Uterus (tissue), 4 donors: Measurements from ENCODE around the gene EDN3. TPM values are rescaled to one million over a fixed set of nuclear protein-coding genes. Genes with fewer than 3 reads are reported as not detected.

ENCODE experiments used
- DNase-seq, 2 donors: peaks; one replicate each; pipeline ENCODE4 v3.0.0-alpha.2; 2019 to 2020
- H3K27ac ChIP-seq, 2 donors: fragments of 200-600 bp; sonication (generic); 1 replicate in 1 of 2; 2 replicates in 1 of 2; pipeline ENCODE4 v1.5.1; 2016 to 2018
- H3K27me3 ChIP-seq, 2 donors: fragments of 200-600 bp; sonication (generic); one replicate each; pipeline ENCODE4 v1.5.1; 2018 to 2019; ENCODE audit warnings: control low read depth in 1 of 2
- H3K36me3 ChIP-seq, 2 donors: fragments of 200-600 bp; sonication (generic); one replicate each; pipeline ENCODE4 v1.5.1; 2019; ENCODE audit warnings: control low read depth in 1 of 2
- H3K4me1 ChIP-seq, 2 donors: fragments of 200-600 bp; sonication (generic); one replicate each; pipeline ENCODE4 v1.5.1; 2018 to 2019; ENCODE audit warnings: control low read depth in 1 of 2
- H3K4me3 ChIP-seq, 2 donors: fragments of 200-600 bp; sonication (generic); 1 replicate in 1 of 2; 2 replicates in 1 of 2; pipeline ENCODE4 v1.5.1; 2018 to 2019; ENCODE audit warnings: mild to moderate bottlenecking in 1 of 2
- H3K9me3 ChIP-seq, 2 donors: fragments of 200-600 bp; sonication (generic); one replicate each; pipeline ENCODE4 v1.5.1; 2019; ENCODE audit warnings: control low read depth in 1 of 2
- POLR2A ChIP-seq, 2 donors: fragments of 450-650 bp; IDR thresholded peaks; one replicate each; pipeline ENCODE4 v1.6.1; 2016; ENCODE audit warnings: antibody characterized with exemption in 2 of 2, mild to moderate bottlenecking in 1 of 2, moderate library complexity in 1 of 2
- intact Hi-C: fragments of 100-400 bp; cut with DNase I; formaldehyde crosslinking; loops from one replicate; pipeline ENCODE4 v1.15.1; 2023; ENCODE audit warnings: low total_unique reads
- total RNA-seq, 4 donors: library from RNA; depleted of rRNA in 3 of 4; stranded (reverse); fragments of >200 nt in 3 of 4; gene quantifications; one replicate each; pipeline versions ENCODE4 v1.1.0 to v1.2.4, GENCODE V29; 2014 to 2023
- TF ChIP-seq, protein P1 (sequence below), 4 experiments: fragments of 200-600 bp in 2 of 4; fragments of 450-650 bp in 2 of 4; sonication (generic) in 2 of 4; IDR thresholded peaks; one replicate each; pipeline ENCODE4 v1.5.1; 2016 to 2019; ENCODE audit warnings: antibody characterized with exemption in 4 of 4, mild to moderate bottlenecking in 2 of 4, moderate library complexity in 1 of 4
- donor health status: DM: yes; HTN: yes; CAD: no.

The EDN3 gene
- total RNA-seq, 4 donors from 2014 or later, result 2.8 to 85.8 TPM; not detected in 2

- intact Hi-C loops, result no loop called here
- TF ChIP-seq POLR2A (IDR thresholded peaks at IDR 0.05), result no peak
- TF ChIP-seq, protein P1, sequence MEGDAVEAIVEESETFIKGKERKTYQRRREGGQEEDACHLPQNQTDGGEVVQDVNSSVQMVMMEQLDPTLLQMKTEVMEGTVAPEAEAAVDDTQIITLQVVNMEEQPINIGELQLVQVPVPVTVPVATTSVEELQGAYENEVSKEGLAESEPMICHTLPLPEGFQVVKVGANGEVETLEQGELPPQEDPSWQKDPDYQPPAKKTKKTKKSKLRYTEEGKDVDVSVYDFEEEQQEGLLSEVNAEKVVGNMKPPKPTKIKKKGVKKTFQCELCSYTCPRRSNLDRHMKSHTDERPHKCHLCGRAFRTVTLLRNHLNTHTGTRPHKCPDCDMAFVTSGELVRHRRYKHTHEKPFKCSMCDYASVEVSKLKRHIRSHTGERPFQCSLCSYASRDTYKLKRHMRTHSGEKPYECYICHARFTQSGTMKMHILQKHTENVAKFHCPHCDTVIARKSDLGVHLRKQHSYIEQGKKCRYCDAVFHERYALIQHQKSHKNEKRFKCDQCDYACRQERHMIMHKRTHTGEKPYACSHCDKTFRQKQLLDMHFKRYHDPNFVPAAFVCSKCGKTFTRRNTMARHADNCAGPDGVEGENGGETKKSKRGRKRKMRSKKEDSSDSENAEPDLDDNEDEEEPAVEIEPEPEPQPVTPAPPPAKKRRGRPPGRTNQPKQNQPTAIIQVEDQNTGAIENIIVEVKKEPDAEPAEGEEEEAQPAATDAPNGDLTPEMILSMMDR (IDR thresholded peaks at IDR 0.05), result no peak
- no peaks in the 10 kb centered on the region for H3K4me1 ChIP-seq
- no peak overlapping the region for H3K4me3 ChIP-seq
- no peaks in the 10 kb centered on the region for H3K36me3 ChIP-seq
- no peaks in the 10 kb centered on the region for H3K27me3 ChIP-seq
- no peaks in the 10 kb centered on the region for H3K9me3 ChIP-seq
- no peak overlapping the region for H3K27ac ChIP-seq
- no peak for DNase-seq
These were observed 62.7 kb downstream of the EDN3 start for GRCh38 chr20:59363101-59363500.

- TF ChIP-seq, protein P1 (IDR thresholded peaks at IDR 0.05), result no peak
- no peak for TF ChIP-seq POLR2A (IDR thresholded peaks at IDR 0.05)
- Histone ChIP-seq H3K36me3 (no peaks in the 10 kb centered on the region), H3K4me1 (no peaks in the 10 kb centered on the region), H3K4me3 (no peak overlapping the region), H3K9me3 (no peaks in the 10 kb centered on the region), H3K27ac (no peak overlapping the region), H3K27me3 (no peaks in the 10 kb centered on the region)
- DNase-seq, result no peak
- intact Hi-C loops, result no loop called here
These were observed 64.2 kb downstream of the EDN3 start for GRCh38 chr20:59364611-59365010.

DNA sequence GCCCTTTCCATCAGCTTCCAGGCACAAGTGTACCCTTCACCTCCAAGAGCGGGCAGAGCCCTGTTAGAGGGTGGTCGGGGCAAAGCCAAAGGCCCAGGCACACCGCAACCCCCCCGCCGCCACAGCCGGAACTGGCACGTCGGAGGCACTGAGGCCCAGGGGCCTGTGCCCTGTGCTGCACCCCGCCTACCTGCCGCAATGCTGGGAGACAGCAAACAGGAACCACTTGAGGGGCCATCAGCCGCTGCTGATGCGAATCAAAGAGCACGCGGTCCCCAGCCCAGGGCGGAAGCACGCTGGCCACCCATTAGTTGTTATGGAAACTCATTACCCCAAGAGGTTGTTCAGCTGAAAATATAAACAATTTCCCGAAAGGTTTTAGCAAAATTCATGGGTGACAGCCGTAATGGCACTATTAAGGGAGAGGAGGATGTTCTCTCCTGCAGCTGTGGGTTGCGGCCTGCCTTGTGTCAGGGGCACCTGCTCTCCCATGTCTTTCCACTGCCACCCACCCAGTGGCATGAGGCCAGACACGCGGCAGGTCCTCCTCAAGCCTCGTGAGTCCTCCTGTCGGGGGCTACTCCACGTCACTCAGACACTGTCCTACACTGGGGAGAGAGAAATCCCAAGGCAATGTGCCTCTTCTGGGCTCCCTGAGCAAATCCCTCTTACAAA is 65.3 kb downstream of the EDN3 start:
- Histone ChIP-seq H3K36me3 (no peaks in the 10 kb centered on the region), H3K9me3 (no peaks in the 10 kb centered on the region), H3K4me1 (no peaks in the 10 kb centered on the region), H3K4me3 (no peak overlapping the region), H3K27me3 (no peaks in the 10 kb centered on the region), H3K27ac (no peak overlapping the region)
- intact Hi-C loops, result no loop called here
- no peak for DNase-seq
- TF ChIP-seq POLR2A (IDR thresholded peaks at IDR 0.05), result no peak
- TF ChIP-seq, protein P1 (IDR thresholded peaks at IDR 0.05), result no peak

GRCh38 chr20:59371431-59371830 is 71.0 kb downstream of the EDN3 start:
- intact Hi-C loops, result no loop called here
- H3K9me3 ChIP-seq, result no peaks in the 10 kb centered on the region
- no peaks in the 10 kb centered on the region for H3K27me3 ChIP-seq
- H3K36me3 ChIP-seq, result no peaks in the 10 kb centered on the region
- no peaks in the 10 kb centered on the region for H3K4me1 ChIP-seq
- TF ChIP-seq, protein P1 (IDR thresholded peaks at IDR 0.05), result no peak
- TF ChIP-seq POLR2A (IDR thresholded peaks at IDR 0.05), result no peak
- DNase-seq, result no peak
- H3K4me3 ChIP-seq, result no peak overlapping the region
- no peak overlapping the region for H3K27ac ChIP-seq

DNA sequence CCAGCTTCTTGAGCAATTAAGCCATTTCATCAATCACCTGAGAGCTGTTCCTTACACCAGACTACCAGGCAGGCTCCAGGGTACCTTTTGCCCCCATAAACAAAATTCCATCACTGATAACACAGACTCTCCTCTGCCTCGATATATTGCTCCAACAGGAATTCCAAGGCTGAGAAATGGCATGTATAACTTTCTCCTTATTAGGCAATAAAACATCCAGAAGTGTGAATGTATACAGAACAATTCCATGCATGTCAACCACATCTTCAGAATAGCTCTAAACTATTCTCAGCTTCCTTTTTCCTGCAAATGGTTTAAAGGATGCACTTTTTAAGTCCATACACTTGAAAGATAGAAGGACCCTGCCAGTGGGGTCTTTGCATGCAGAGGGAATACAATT is 73.8 kb downstream of the EDN3 start:
- Histone ChIP-seq H3K9me3 (no peaks in the 10 kb centered on the region), H3K27me3 (no peaks in the 10 kb centered on the region), H3K36me3 (no peaks in the 10 kb centered on the region), H3K27ac (no peak overlapping the region), H3K4me3 (no peak overlapping the region), H3K4me1 (no peaks in the 10 kb centered on the region)
- intact Hi-C loops, result no loop called here
- TF ChIP-seq, protein P1 (IDR thresholded peaks at IDR 0.05), result no peak
- no peak for TF ChIP-seq POLR2A (IDR thresholded peaks at IDR 0.05)
- no peak for DNase-seq
